GM21423 (cell line): ENCODE data around the gene NODAL.
"Not testable (repeated sequence)": the region's sequence is repeated elsewhere in the genome, so short reads cannot be mapped to it uniquely, and the experiment has no call there.

Experiments used
- ATAC-seq: cut with Tn5 transposase; IDR thresholded peaks from one replicate; pipeline ENCODE4 v1.9.1; 2021; ENCODE audit warnings: mild to moderate bottlenecking, moderate library complexity; ENCODE audit not compliant: unreplicated experiment

Gene NODAL

DNA sequence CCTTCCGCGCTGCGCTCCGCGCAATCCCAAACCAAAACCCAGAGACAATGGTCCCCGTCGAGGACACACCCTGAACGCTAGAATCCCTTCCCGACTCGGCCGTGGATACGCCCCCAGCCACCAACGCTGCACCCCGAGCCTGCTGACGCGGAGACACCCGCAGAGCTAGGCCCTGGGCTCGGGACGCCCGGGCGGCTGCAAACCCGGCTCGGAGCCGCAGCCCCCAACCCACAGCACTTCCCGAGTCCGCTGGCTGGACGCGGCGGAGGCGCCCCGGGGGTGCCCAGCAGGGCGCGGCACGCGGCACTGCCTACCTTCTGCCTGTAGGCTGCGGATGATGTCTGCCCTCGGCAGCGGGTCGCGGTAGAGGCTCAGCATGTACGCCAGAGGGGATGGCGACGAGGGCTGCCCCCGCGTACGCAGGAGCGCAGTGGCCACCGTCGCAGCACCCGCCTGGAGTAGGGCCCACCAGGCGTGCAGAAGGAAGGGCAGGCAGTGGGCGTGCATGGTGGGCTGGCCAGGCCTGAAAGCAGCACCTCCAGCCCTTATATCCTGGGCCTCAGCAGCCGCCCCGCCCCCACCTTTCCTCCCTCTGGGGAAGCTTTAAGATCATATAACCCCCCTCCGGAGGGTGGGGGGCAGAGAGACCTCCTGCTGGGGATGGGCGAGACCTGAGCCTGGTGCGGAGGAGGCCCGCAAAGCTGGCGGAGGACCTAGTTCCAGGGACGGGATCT, at the start of gene NODAL:
TSS of gene NODAL (minus strand) at position 521 of the 734 bp plus-strand sequence. CDS start at position 507, 14 bp downstream.
- ATAC-seq = no peak

GRCh38 chr10:70490142-70490541, 48.7 kb upstream of the NODAL start:
- no peak for ATAC-seq

DNA sequence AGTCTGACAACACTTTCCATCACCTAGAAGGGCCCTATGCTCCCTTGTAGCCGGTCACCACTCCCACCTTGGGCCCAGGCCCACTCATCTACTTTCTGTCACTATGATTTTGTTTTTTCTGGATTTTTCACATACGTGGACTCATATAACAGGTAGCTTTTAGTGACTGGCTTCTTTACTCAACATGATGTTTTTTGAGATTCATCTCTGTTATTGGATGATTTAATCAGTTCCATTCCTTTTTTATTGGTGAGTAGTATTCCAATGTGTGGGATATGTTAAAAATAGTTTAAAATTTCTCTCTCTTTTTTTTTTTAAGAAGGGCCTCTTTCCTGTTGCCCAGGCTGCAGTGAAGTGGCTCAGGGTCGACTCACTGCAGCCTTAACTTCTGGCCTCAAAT, 46.3 kb upstream of the NODAL start:
- ATAC-seq = no peak

- not testable (repeated sequence) for ATAC-seq
These were observed 42.4 kb upstream of the NODAL start for GRCh38 chr10:70483872-70484271.

DNA sequence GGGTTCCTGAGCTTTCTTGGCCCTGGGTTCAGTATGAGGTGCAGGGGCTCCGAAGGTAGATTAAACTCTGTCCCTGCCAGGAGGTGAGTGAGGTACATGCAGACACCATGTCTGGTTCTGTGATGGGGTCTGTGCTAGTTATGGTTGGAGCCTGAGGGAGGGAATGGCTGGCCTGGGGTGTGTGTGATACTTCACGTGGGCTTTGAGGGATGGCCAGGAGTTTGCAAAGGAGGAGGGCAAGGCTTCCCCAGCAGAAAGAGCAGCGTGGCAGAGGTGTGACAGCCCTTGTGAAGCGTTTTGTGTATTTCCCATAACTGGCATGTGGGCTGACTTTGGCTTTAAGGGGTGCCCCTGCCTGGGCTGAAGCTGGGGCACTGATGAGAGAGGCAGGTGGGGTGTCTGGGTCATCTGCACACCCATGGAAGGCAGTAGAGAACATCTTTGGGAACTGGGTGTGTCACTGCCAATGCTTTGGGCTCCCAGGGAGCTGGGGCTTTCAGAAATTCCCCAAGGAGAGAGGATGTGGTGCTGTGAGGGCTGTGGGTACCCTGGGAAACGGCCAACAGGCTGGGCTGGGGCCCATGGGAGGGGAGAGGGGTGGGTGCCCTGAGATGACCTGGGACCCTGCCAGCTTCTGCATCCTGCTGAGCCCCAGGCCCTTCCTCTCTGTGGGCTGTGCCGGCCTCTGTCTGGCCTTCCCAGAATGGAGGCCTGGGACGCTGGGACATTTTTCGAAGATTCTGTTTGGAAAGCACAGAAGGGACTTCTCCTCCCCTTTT, 41.7 kb upstream of the NODAL start:
- ATAC-seq = no peak

DNA sequence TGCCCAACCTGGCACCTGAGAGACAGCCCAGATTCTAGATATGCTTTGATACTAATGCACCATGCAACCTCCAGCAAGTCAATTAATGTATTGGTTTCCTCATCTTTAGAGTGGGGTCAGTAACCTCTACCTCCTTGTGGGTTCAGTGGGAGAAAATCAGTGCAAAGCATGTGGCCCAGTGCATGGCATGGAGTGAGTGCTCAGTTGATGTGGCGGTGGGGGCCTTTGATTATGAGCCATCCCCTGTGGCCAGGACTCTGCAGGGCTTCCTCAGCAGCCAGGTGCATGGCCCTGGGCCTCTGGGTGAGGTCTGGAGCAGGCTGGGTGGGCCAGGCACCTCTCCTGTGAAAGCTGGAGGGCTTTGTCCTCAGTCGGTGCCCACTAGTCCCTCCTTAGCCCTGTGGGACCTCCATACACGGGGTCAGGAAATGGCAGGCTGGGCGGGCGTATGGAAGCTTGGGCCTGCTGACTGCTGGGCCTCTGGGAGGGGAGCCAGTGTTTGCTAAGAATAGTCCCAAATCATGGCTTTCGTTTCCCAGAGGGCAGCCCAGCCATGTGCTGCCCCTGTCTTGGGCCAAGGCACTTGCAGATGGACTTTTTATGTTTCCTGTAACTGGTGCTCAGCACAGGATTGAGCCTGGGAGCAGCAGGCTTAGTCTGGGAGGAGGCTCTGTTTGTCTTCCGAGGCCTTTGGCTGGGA, 40.5 kb upstream of the NODAL start:
- no peak for ATAC-seq

GRCh38 chr10:70481105-70481504, 39.6 kb upstream of the NODAL start:
- no peak for ATAC-seq

- no peak for ATAC-seq
These were observed 38.9 kb upstream of the NODAL start for GRCh38 chr10:70480239-70480861.

- ATAC-seq = no peak
These were observed 38.3 kb upstream of the NODAL start for GRCh38 chr10:70479626-70480238.

GRCh38 chr10:70479165-70479581, 37.7 kb upstream of the NODAL start:
- no peak for ATAC-seq

GRCh38 chr10:70478191-70479164, 37.0 kb upstream of the NODAL start, which contains the start of gene PALD1:
TSS of gene PALD1 (plus strand) at chr10:70478767. CDS start at chr10:70525952, 47,185 bp downstream.
- no peak for ATAC-seq

- no peak for ATAC-seq
These were observed 36.2 kb upstream of the NODAL start for GRCh38 chr10:70477661-70478162.

GRCh38 chr10:70476249-70477035, 35.0 kb upstream of the NODAL start:
- no peak for ATAC-seq

DNA sequence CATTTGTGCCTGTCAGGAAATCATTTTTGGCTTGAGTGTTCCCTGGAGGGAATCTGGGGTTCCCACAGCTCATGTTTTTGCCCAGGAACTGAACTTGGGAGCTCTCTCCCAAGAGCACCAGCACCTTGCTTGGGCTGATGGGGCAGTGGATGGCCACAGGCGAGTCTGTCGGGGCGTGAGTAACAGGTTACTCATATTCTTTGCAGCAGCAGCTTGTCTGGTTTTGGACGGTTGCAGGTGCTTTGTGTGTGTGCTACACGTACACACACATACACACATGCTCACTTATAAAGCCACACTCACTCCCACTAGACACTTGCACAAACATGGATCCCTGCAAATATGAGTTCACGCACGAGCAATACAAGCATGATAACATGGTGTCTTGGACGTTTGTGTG, 34.2 kb upstream of the NODAL start:
- ATAC-seq = no peak

GRCh38 chr10:70474780-70475179, 33.3 kb upstream of the NODAL start:
- ATAC-seq = no peak

- ATAC-seq = no peak
These were observed 31.4 kb upstream of the NODAL start for GRCh38 chr10:70472799-70473454.

DNA sequence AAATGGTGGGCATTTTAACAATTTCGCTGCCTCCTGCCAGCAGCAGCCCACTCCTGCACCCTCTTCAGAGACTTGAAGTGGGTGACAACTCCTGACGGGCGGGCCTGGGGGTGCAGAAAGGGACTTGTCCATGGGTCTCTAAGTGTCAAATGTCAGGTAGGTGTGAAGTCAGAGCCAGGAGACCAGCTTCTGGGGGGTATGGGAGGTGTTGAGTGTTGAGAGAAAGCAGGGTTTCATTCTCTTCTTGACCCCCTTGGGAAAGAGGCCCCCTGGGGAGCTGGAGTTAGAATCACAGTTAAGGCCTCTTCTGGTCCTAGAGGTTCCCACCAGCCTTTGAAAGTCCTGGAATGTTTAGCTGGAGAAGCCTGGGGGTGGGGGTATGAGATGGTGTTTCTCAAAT, 25.5 kb upstream of the NODAL start:
- ATAC-seq = no peak

- no peak for ATAC-seq
These were observed 24.4 kb upstream of the NODAL start for GRCh38 chr10:70465832-70466231.
